ENCODE results near the gene ARHGAP24. TPM values are rescaled to one million over a fixed set of nuclear protein-coding genes. Genes with fewer than 3 reads are reported as not detected.

ARHGAP24 gene
- total RNA-seq, 3 donors from 2014 or later = 5.2 to 11.6 (median 6.7) TPM

- TF ChIP-seq CTCF (IDR thresholded peaks at IDR 0.05) = no peak
- intact Hi-C loops (cut with DNase I, micrococcal nuclease) = loop anchor here in 1 of 2 donors (5.0 kb wide), 1 partner anchor 169 kb away; no protein-coding TSS in a partner anchor
Measured at GRCh38 chr4:85966373-85966772, 491.4 kb downstream of the ARHGAP24 start.

GRCh38 chr4:85967872-85968271, 492.9 kb downstream of the ARHGAP24 start:
- intact Hi-C loops (cut with DNase I, micrococcal nuclease) = loop anchor here in 1 of 2 donors (5.0 kb wide), 1 partner anchor 171 kb away; no protein-coding TSS in a partner anchor
- H3K36me3 ChIP-seq (ENCODE audit: low read depth) = no peaks in the 10 kb centered on the region
- ATAC-seq (no peak), DNase-seq (no peak)
- no peak for TF ChIP-seq CTCF (IDR thresholded peaks at IDR 0.05)
- H3K4me1 ChIP-seq (ENCODE audit: low read depth) = no peaks in the 10 kb centered on the region
- H3K9me3 ChIP-seq = no peaks in the 10 kb centered on the region
- H3K4me3 ChIP-seq = no peak overlapping the region

More at GRCh38 chr4:85966373-85966772, 491.4 kb downstream of the ARHGAP24 start:
- Histone ChIP-seq H3K36me3 (ENCODE audit: low read depth) (no peaks in the 10 kb centered on the region), H3K9me3 (no peaks in the 10 kb centered on the region), H3K4me1 (ENCODE audit: low read depth) (no peaks in the 10 kb centered on the region), H3K4me3 (no peak overlapping the region)
- no peak for DNase-seq
- ATAC-seq = no peak

GRCh38 chr4:85968945-85969819, 494.2 kb downstream of the ARHGAP24 start:
- peak in 1 of 3 donors; percentile 11 for DNase-seq
- TF ChIP-seq CTCF (IDR thresholded peaks at IDR 0.05) = no peak
- no peaks in the 10 kb centered on the region for H3K9me3 ChIP-seq
- no peak overlapping the region for H3K4me3 ChIP-seq
- no peaks in the 10 kb centered on the region for H3K36me3 ChIP-seq (ENCODE audit: low read depth)
- intact Hi-C loops (cut with DNase I, micrococcal nuclease) = loop anchor here in 1 of 2 donors (5.0 kb wide), 1 partner anchor 172 kb away; no protein-coding TSS in a partner anchor
- H3K4me1 ChIP-seq (ENCODE audit: low read depth) = no peaks in the 10 kb centered on the region
- ATAC-seq = peak; percentile 52

- Histone ChIP-seq H3K4me3 (no peak overlapping the region), H3K4me1 (ENCODE audit: low read depth) (no peaks in the 10 kb centered on the region), H3K9me3 (no peaks in the 10 kb centered on the region), H3K36me3 (ENCODE audit: low read depth) (no peaks in the 10 kb centered on the region)
- DNase-seq = no peak
- no peak for ATAC-seq
- intact Hi-C loops (cut with DNase I, micrococcal nuclease) = no loop called here
- TF ChIP-seq CTCF (IDR thresholded peaks at IDR 0.05) = no peak
Measured at GRCh38 chr4:85970535-85970934, 495.6 kb downstream of the ARHGAP24 start.

GRCh38 chr4:85979276-85979675, 504.3 kb downstream of the ARHGAP24 start:
- intact Hi-C loops (cut with DNase I, micrococcal nuclease) = no loop called here
- no peak for DNase-seq
- no peaks in the 10 kb centered on the region for H3K9me3 ChIP-seq
- ATAC-seq = no peak
- H3K4me1 ChIP-seq (ENCODE audit: low read depth) = no peaks in the 10 kb centered on the region
- H3K4me3 ChIP-seq = no peak overlapping the region
- no peaks in the 10 kb centered on the region for H3K36me3 ChIP-seq (ENCODE audit: low read depth)
- TF ChIP-seq CTCF (IDR thresholded peaks at IDR 0.05) = no peak
